ENCODE data around the gene GIT1.

Gene GIT1

DNA sequence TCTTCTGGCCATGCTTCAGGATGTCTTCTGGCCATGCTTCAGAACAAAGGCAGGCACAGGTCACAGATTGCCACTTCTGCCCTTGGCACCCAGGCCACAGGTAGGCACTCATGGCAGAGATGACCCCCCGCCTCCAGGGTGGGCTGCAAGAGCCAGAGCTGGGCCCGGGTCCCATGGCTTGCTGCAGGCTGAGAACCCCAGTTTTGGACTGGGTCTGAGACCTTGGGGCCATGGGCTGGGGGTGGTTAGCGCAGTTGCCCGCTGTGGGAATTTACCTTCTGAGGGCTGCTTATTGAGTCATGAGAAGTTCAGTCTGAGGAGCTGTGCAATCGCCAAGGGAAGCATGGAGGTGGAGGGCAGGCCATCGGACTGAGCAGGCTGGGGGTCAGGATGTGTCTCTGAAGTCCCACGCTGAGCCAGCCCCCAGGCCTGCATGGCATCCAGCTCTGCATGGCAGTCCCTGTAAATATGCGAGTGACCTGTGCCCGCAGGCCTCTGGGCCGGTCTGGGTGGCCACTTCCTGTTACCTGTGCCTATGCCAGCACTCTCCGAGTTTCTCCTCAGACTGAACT lies 5.2 kb upstream of the GIT1 start:
- in situ Hi-C loops (cut with MboI; ENCODE audit: low sequenced_read_pairs) = no loop called here

DNA sequence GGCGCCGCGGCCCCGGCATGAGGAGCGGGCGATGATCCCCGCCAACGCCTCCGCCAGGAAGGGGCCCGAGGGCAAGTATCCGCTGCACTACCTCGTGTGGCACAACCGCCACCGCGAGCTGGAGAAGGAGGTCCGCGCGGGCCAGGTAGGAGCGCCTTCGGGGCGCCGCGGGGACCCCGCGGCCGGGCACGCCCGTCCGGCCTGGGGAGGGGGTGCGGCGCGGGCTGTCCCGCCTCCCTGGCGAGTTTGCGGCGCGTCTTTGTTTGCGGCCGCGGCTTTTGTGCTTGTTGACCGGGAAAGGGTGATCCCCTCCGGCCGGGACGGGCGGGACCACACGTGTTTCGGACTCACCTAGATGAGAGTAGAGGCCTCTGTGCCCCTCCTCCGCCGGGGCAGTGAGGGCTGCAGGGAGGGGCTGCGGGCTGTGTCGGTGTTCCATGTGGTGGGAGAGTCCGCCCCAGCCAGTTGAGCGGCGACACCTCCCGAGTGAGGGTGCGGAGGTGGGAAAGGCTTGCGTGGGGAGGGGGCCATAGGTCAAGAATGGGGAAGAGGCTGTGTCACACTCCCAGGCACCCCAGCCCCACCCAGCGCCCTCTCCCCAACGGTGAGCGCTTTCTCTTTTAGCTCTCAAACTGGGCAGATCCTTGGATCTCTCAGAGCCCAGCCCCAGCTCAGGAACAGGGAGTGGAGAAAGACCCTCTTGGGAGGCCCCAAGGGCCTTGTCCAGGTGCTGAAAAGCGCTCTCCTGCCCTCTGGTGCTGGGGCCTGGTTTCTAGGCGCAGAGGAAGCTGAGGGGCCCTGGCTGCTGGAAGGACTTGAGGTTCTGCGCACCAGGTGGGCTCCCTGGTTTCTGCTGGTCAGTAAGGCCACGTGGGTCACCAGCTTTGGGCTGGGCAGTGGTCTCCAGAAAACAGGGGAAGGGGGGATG lies 4.4 kb upstream of the GIT1 start:
- in situ Hi-C loops (cut with MboI; ENCODE audit: low sequenced_read_pairs) = no loop called here

DNA sequence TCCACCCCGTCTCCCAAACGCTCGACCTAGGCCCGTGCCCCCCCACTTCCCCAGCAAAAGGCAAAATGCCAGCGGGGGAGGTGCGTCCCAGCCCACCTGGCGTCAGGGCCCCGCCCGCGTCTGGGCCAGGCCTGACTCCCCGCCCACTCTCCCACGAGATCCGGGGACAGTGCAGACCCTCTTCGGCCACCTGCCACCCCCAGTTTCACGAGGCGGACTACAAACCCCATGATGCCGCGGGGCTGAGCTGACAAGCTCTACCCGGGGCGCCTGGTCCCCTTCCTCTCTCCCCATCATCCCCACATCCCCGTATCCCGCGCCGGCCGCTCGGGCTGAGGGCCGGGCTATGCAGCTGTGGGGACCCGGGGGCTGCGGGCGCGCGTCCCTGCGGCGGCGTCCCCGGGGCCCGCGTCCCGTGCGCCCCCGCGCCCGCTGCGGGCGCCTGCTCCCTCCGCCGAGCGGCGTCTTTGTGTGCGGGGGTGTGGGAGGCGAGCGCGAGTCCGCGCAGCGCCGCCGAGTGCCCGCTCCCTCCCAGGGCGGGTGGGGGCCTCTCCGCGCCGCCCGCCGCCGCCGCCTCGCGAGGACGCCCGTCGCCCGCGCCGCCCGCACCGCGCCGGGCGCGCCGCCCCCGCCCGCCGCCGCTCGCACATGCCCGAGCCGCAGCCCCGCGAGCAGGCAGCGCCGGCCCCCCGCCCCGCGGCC lies 3.6 kb upstream of the GIT1 start, which contains the start of gene ANKRD13B:
ANKRD13B (plus strand) TSS at position 283 of the 702 bp plus-strand sequence. CDS start 490 bp downstream, outside the sequence.
- in situ Hi-C loops (cut with MboI; ENCODE audit: low sequenced_read_pairs) = no loop called here

DNA sequence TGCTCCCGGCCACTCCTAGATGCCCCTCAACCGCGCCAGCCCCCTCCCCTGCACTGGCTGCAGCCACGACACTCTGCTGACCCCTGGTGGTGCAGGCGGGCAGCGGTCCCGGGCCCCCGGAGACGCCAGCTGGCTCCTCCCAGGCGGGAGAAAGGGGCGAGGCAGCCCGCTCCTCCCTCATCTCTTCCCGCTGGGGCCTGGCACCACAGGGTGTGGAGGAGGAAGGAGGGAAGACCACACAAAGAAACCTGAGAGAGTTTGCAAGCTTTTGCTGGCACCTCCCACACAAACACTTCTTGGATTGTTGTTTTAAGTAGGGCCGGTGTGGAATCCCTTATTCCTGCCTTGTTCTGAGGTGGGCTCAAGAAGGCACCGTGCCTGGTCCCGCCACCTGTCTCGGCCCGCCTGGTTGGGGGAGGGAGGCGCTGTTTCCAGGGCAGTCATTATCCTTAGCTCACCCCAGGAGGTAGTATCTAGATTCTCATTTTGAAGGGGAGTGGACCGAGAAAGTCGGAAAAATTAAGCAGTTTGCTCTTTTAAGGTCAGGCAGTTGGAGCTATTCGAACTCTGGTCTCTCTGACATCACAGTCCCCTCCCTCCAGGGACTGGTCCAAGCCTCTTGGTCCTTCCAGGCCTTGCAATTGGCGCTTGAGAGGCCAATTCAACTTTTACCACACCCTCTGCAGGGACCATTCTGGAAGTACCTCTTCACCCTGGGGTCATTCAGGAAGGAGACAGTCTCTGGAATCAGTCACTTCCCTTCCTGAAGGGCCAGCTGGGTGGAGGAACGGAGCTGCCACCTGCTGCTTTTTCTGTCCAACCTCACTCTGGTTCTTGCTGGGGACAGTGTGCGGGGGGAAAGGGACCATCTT lies 2.5 kb upstream of the GIT1 start:
- in situ Hi-C loops (cut with MboI; ENCODE audit: low sequenced_read_pairs) = no loop called here

DNA sequence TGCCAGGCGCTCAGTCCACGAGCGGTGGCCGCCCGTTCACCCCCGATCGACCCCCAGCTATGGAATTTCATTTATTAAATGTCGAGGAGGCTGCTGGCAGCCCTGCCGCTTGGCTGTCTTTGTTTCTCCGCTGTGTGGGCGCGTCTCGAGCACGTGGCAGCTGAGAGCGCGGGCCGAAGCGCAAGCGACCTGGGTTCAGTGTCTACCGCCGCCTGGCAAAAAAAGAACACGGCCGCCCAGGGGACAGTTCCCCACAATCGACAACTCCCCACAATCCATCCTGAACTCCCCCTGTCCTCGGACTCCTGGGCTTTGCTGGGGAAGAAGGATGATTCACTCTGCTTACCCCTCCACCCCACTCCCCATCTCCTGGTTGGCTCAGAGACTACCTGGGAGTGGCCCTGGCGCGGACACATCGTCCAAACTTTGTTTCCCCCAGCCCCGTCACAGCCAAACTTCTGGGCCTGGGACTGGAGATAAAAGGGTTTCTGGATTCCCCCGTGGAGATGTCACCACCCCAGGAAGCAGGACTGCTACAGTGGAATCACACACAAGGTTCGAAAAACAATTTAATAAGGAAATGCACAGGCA lies 1.8 kb upstream of the GIT1 start:
- in situ Hi-C loops (cut with MboI; ENCODE audit: low sequenced_read_pairs) = no loop called here

DNA sequence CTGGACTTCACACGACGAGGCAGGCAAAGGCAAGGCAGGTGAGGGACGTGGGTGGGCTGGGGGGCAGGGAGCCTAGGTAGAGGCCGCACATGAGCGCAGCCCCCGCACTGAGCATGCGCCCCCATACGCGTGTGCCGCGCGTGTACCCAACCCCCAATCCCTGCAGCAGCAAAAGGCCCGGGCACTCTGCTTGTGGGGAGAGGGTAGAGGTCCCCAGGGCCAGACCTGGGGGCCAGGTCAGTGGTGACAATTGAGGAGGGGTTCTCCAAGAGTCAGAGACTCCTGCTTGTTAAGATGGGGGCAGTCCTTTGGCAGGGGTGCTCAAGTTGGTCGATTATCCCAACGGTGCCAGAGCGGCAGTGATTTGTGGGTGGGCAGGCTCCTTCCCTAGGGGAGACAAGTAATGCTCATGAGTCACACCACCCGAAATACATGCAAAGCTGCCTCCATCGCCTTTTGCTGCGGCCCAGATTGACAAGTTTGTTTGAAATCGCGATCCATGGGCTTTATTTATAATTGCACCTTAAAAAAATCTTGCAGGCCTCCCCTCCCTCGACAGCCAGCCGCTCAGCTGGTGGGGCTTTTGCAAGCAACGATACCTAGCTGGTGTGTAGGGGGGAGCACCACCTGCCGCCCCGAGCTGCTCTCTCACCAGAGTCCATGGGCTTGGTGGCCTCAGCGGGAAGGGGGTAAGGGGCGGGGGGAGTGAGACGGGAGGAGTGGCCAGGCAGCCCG lies 1.1 kb upstream of the GIT1 start:
- in situ Hi-C loops (cut with MboI; ENCODE audit: low sequenced_read_pairs) = no loop called here

DNA sequence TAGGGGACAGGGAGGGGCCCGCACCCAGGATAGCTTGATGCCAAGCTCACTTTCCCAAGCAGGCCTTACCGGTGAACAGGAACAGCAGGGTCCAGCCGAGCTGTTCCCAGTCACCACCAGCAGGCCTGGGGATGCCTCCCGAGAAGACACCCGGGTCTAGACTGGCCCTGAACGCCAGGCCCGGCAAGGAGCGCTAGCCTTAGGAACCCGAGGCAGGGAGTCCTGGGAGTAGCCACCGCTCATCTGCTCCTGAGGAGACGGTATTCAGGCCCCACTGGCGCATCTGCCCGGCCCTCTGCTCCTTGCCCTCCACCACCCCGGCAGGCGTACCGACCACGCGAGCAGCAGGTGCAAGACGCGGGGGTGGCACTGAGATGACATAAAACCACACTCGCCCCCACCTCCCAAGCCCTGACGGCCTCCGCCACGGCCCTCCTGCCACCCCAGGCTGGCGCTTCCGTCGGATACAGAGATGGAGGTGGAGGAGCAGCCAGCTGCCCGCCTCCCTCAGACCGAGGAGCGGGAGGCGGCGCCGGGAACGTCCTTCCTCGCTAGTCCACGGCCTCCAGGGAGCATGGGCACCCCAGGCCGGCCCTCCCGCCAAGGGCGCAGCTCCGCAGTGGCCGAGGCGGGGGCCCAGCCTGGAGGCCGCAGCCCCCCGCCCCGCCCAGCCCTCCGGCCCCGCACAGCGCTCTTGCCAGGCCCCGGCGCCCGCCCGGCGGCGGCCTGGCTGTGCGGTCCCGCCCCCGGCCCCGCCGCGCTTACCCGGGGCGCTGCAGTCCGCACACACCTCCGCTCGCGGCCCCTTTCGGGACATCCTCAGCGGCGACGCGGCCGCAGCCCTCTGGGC lies 661 bp downstream of the GIT1 start:
- in situ Hi-C loops (cut with MboI; ENCODE audit: low sequenced_read_pairs) = no loop called here

DNA sequence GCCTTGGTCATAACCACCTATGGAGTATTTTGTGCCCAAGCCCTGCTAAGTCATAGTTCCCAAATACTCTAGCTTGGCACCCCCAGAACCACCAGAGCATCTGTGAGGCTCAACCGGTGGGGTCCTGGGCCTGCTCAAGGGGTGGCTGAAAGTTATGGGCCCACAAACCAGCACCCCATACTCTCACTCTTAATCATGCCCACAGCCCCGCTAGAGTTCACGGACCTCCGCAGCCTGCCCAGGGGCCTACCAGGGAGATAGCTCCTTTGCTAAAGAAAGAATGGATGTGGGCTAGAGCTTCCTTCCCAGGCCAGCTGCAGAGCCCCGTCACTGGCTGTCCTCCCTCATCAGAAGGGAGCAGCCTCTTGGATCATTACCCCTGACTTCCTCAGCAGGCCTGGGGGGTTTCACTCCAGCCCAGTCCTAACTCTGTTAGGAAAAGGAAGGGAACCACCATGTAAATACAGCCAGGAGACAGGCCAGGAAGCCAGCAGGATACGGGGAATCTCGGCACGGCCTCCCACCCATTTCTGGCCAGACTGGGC lies 1.4 kb downstream of the GIT1 start:
- in situ Hi-C loops (cut with MboI; ENCODE audit: low sequenced_read_pairs) = no loop called here

DNA sequence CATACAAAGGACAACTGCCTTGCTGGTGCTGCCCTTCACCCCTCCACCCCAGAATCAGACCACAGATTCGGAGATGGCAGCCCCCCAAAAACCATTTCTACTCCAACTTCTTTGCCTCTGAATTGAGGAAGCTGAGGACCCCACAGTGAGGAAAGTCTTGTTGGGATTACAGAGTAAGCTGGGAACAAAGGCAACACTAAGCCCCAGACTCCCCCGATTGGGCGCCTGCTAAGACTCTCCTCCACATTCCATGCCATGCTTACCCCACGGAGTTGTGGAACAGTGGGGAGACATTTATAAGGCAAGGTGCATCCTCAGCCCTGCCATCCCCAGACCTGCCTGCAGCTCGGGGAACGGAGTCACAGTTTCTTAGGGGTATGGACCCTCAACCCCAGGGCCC lies 1.9 kb downstream of the GIT1 start:
- in situ Hi-C loops (cut with MboI; ENCODE audit: low sequenced_read_pairs) = no loop called here

DNA sequence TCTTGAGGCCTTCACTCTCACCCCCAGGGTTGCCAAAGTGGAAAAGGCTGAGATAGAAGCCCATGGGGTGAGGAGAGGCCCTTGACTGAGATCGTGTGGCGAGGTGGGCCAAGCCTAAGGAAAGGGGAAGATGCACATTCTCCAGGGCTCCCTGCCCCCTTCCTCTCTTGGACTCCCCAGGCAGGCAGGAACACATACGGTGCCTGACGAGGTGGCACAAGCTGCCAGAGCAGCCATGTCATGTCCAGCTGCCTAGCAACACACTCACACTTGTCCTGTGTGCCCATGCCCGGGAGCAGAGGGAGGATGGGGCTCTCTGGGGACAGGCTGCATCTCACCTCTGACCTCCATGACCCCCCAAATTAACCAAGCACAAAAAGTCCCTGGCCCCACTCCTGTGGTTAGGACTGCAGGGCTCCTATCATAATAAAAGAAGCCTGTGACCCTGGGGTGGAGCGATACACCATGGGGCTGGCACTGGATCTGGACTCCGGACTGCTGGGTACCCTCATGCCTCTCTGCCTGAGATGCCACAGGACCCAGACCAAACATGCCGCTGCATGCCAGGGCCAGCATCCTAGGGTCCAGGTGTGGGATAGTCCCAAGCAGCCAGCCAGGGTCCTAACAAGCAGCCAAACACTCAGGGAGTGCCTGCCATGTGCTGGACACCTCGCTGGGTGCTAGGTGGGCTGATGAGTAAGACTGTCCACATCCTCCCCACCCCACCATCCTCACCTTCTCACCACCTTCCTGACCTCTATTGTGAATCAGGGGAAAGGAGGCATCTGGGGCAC lies 2.6 kb downstream of the GIT1 start:
- in situ Hi-C loops (cut with MboI; ENCODE audit: low sequenced_read_pairs) = no loop called here

DNA sequence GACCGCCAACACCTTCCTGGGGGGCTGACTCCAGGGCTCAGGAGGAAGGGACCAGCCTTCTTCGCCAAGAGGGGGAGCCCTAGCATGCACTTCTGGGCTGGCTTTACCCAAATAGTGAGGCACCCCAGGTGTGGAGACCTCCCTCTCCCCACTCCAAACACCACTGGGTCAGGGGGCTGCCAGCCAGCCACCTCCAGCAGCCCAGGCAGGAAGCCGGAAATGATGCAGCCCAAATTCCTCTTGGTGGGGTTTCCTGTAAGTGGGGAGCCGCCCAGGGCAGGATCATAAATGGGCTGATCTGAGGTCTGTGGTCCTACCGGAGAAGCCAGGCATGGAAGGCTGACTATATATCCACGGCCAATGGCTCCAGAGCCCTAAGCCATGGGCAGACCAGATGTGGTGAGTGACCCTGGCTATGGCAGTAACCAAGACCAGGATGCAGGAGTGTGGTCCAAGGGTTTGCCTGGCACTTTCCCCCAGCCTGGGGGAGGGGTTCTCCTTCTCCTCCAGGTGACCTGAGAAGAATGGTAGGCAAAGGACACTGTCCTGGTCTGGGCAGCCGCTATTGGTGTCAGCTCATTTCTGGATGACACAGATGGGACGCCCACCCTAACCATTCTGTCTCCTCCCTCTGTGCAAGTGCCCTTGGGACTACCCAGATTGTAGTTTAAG lies 4.2 kb downstream of the GIT1 start:
- in situ Hi-C loops (cut with MboI; ENCODE audit: low sequenced_read_pairs) = no loop called here

DNA sequence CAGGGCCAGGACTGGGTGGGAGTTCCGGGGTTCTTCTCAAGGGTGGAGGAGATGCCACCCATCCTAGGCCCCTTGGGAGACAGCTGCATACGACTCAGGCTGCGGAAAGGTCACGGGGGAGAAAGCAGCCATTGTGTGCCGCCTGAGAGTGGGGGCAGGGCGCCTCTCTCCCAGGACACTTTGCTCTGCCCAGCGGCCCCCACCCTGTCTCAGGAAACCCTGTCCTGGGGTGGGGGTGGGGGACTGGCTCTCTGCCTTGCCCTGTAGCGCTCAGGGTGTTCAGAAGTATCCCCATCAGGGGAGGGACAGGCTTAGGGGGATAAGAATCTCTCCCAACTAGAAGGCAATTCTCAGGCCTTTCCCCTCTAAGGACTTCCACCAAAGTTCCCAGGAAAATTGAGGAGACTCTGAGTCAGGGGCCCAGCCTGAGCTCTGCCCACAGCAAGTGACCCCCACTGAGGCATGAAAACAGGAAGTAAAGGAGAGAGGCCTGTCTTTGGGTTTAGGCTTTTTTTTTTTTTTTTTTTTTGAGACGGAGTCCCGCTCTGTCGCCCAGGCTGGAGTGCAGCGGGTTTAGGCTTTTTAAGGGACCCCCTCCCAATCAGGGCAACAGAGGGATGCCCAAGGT lies 4.9 kb downstream of the GIT1 start:
- in situ Hi-C loops (cut with MboI; ENCODE audit: low sequenced_read_pairs) = no loop called here

DNA sequence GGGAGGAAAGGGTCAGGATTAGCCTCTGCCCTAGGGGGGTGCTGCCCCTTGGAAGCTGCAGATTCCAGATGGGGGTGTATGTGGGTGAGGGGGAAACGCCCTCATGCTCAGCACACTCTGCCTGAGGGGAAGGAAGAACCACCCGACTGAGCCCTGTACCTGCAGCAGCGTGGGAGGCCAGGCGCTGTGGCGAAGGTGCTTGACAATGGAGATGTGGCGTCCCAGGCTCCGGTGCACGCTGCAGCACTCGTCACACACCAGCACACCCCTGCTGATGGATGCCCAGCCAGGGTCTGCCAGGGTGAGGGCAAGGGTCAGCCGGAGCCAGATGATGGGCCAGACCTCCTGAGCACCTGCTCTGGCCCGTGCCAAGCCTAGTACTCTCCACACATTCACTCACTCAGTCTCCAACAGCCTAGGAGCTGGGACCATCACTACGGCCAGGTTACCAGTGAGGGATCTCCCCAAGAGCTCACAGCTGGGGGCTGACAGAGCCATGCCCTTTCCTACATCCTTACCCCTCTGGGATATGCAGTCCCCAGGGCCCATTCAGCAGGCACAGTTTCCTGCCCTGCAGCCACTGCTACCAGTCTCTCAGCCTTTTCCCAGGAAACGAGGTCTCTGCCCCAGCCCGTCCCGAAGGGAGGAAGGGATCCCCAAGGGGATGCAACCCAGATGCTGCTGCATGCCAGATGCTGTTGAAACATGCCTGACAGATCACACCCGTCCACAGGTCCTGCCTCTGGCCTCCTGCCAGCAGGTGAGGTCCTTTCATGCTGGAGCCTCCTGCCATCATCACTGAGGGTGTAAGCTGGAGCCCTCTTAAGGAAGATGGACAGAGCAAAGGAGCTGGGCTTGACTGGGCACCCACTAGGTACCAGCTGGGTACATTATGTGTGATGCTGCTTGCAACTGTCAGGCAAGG lies 5.9 kb downstream of the GIT1 start:
- in situ Hi-C loops (cut with MboI; ENCODE audit: low sequenced_read_pairs) = no loop called here

DNA sequence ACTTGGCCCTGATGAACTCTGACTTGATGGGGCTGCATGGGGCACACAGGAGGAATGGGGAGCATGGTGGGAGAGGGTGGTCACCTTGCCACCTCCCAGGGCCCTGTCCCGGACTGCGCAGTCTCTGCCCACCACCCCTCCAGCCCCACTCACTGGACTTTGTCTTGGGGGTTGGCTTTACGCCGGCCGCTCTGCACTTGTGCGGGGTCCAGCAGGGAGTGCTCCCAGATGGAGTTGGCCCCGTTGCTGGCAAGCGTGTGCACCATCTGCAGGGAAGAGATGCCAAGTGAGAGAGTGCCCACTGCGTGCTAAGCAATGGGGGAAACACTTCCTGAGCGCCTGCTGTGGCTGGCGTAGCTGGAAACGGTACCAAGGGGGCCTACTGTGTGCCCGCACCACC lies 6.7 kb downstream of the GIT1 start:
- in situ Hi-C loops (cut with MboI; ENCODE audit: low sequenced_read_pairs) = no loop called here

DNA sequence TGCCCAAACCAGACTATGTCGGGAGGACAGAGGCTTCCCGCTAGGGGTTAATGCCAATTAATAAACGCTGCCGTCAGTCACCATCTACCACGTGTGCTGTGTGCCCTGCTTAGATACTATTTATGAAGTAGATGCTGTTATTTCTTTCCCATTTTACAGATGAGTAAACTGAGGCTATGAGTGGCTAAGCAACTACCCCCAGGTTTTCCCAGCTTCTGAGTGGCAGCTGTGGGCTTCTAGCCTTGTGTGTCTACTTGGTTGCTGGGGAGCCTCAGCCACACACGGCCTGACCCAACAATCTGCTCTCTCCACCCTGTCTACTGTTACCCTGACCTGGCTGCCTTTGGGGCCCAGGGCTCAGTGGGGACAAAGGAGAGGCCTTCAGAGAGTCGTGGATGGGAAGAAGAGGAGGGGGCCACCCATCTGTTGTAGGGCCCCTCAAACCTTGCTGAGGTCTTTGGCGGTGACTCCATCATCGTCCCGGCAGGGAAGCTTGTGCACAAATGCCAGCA lies 7.1 kb downstream of the GIT1 start:
- in situ Hi-C loops (cut with MboI; ENCODE audit: low sequenced_read_pairs) = no loop called here
